ENCODE results near the gene IL17REL. TPM values are rescaled to one million over a fixed set of nuclear protein-coding genes. Genes with fewer than 3 reads are reported as not detected.

The IL17REL gene
- total and polyA plus RNA-seq, 4 donors: 0.02 to 0.51 (median 0.19) TPM; not detected in 1

DNA sequence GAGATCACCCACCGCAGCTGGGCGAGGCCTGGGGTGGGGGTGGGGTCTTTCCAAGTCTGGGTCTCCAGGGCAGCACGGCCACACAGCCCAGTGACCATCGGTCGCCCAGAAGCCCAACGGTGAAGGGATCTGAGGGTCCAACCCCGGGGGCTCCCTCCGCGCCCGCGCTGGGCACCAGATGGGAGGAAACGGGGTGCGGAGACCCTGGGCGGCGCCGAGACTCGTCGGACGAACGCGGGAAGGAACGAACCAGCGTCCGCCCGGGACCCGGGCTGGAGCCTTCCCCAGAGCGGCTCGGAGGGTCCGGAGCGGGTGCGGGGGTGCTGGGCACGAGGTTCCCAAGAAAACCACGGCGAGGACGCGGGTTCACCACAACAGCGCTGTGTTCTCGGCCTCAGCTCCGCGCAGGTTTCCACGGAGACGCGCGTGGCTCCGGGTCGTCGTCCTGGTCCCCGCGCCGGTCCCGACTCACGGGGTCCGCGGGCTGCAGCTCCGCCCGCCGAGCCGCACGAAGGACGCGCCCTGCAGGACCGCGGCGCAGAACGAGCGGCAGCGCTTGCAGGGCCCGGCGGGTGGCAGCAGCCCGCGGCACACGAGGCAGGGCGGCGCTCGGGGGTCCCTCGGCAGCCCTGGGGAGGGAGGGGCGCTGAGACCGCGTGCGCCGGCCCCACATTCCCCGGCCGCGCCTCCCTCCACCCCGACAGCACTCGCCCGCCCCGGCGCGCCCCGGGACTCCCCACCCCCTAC is 2.3 kb upstream of the IL17REL start:
- Histone ChIP-seq H3K27me3 (ENCODE audit: control insufficient read depth in 3 of 3, insufficient read depth in 3 of 3, low read length in 2 of 3) (peaks cover 16 to 66% (median 18%) of the 10 kb centered on the region in 3 donors), H3K4me3 (no peak overlapping the region), H3K36me3 (ENCODE audit: control insufficient read depth in 4 of 4, insufficient read depth in 4 of 4, low read length in 4 of 4) (no peaks in the 10 kb centered on the region), H3K9me3 (ENCODE audit: control insufficient read depth in 4 of 4, insufficient read depth in 3 of 4, low read length in 3 of 4) (peaks cover 0 to 7% (median 0%) of the 10 kb centered on the region in 4 donors), H3K27ac (ENCODE audit: low read depth in 1 of 2, low read length in 1 of 2) (no peak overlapping the region), H3K4me1 (ENCODE audit: control insufficient read depth in 5 of 5, insufficient read depth in 5 of 5, low read length in 5 of 5) (peaks cover 0 to 8% (median 6%) of the 10 kb centered on the region in 5 donors), H3K9ac (ENCODE audit: insufficient read depth in 1 of 2, low read length in 2 of 2) (no peak overlapping the region)
- TF ChIP-seq, protein P1, sequence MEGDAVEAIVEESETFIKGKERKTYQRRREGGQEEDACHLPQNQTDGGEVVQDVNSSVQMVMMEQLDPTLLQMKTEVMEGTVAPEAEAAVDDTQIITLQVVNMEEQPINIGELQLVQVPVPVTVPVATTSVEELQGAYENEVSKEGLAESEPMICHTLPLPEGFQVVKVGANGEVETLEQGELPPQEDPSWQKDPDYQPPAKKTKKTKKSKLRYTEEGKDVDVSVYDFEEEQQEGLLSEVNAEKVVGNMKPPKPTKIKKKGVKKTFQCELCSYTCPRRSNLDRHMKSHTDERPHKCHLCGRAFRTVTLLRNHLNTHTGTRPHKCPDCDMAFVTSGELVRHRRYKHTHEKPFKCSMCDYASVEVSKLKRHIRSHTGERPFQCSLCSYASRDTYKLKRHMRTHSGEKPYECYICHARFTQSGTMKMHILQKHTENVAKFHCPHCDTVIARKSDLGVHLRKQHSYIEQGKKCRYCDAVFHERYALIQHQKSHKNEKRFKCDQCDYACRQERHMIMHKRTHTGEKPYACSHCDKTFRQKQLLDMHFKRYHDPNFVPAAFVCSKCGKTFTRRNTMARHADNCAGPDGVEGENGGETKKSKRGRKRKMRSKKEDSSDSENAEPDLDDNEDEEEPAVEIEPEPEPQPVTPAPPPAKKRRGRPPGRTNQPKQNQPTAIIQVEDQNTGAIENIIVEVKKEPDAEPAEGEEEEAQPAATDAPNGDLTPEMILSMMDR (IDR thresholded peaks at IDR 0.05; ENCODE audit: control extremely low read depth, extremely low read depth): no peak
- DNase-seq (no peak), ATAC-seq (ENCODE audit: insufficient read depth, low FRiP score) (no peak)
- 3 to 5% methylated on average over 59 to 91 of the region's 91 CpGs for WGBS, 2 donors

DNA sequence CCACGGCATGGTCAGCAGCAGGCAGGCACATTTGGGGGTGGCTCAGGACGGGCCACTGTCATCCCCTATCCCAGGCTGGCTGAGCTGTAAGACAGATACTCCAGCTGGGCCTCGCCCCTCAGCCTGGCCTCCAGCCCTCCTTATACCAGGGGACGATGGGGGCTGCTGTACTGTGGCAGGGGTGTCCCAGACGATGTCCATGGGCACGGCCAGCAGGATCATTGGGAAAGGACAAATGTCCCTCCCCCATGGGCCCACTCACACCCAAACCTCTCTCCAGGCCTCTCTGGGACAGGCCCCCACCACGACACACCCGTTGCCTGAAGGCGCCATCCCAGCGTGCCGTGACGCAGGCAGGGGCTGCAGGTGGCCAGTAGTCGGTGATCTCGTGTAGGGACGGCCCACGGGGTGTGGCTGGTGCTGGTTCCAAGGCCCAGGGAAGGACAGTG is 1.5 kb upstream of the IL17REL start:
- no peak overlapping the region for H3K4me3 ChIP-seq
- ATAC-seq (ENCODE audit: insufficient read depth, low FRiP score) (no peak), DNase-seq (no peak)
- TF ChIP-seq, protein P1 (IDR thresholded peaks at IDR 0.05; ENCODE audit: control extremely low read depth, extremely low read depth): no peak
- peaks cover 16 to 66% (median 17%) of the 10 kb centered on the region in 3 donors for H3K27me3 ChIP-seq (ENCODE audit: control insufficient read depth in 3 of 3, insufficient read depth in 3 of 3, low read length in 2 of 3)
- H3K9ac ChIP-seq (ENCODE audit: insufficient read depth in 1 of 2, low read length in 2 of 2): no peak overlapping the region
- H3K27ac ChIP-seq (ENCODE audit: low read depth in 1 of 2, low read length in 1 of 2): no peak overlapping the region
- H3K4me1 ChIP-seq (ENCODE audit: control insufficient read depth in 5 of 5, insufficient read depth in 5 of 5, low read length in 5 of 5): peaks cover 0 to 8% (median 6%) of the 10 kb centered on the region in 5 donors
- no peaks in the 10 kb centered on the region for H3K36me3 ChIP-seq (ENCODE audit: control insufficient read depth in 4 of 4, insufficient read depth in 4 of 4, low read length in 4 of 4)
- H3K9me3 ChIP-seq (ENCODE audit: control insufficient read depth in 4 of 4, insufficient read depth in 3 of 4, low read length in 3 of 4): peaks cover 0 to 6% (median 0%) of the 10 kb centered on the region in 4 donors
- 61 to 67% methylated on average over 16 of the region's 16 CpGs for WGBS, 2 donors

DNA sequence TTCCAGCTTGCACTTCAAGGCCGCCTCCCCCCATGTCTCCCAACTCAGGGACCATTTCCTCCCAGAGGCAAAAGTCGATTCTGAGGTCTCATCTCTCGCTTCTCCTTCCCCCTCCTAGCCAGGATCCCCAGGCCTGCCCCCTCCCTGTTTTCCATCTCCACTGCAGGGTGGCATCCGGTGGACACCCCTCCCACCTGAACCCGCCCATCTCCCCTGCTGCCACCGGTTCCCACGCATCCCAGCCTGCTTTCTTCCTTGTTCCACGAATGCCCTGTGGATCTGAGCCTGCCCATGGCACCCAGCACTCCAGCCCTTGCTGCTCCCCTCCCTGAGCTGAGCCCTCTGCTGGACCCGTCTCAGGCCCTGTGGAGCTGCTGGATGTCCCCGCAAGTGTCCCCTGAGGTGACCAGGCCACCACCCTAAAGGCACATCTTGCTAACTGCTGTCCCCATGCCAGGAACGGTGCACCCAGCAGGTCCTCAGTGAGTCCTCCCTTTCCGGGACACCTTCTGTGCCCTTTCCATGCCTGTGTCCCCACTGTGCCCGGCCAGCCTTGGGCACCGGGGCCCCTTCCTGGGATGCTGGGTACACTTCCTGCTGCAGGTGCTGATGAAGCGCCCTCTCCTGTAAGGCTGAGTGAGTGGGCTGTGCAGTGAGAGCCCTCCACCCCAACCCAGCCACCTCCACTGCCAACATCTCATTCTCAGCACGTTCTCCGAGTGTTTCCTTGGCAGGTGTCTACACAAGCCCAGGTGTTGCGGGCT is 936 bp downstream of the IL17REL start:
- peak in 2 of 3 donors; percentile 21 to 61 for DNase-seq
- Histone ChIP-seq H3K9me3 (ENCODE audit: control insufficient read depth in 4 of 4, insufficient read depth in 3 of 4, low read length in 3 of 4) (peaks cover 0 to 6% (median 0%) of the 10 kb centered on the region in 4 donors), H3K4me1 (ENCODE audit: control insufficient read depth in 5 of 5, insufficient read depth in 5 of 5, low read length in 5 of 5) (peaks cover 0 to 8% (median 6%) of the 10 kb centered on the region in 5 donors), H3K4me3 (no peak overlapping the region), H3K27ac (ENCODE audit: low read depth in 1 of 2, low read length in 1 of 2) (no peak overlapping the region), H3K27me3 (ENCODE audit: control insufficient read depth in 3 of 3, insufficient read depth in 3 of 3, low read length in 2 of 3) (peaks cover 14 to 51% (median 17%) of the 10 kb centered on the region in 3 donors), H3K9ac (ENCODE audit: insufficient read depth in 1 of 2, low read length in 2 of 2) (no peak overlapping the region), H3K36me3 (ENCODE audit: control insufficient read depth in 4 of 4, insufficient read depth in 4 of 4, low read length in 4 of 4) (no peaks in the 10 kb centered on the region)
- ATAC-seq (ENCODE audit: insufficient read depth, low FRiP score): no peak
- WGBS, 2 donors: 45 to 62% methylated on average over 18 of the region's 18 CpGs
- TF ChIP-seq, protein P1 (IDR thresholded peaks at IDR 0.05; ENCODE audit: control extremely low read depth, extremely low read depth): no peak
